G401 (cell line): ENCODE data around the gene NR3C2. TPM values are rescaled to one million over a fixed set of nuclear protein-coding genes. Genes with fewer than 3 reads are reported as not detected.

ENCODE experiments used
- DNase-seq: peaks from one replicate; pipeline ENCODE4 v3.0.0-alpha.2; 2015; ENCODE audit warnings: low spot score
- in situ Hi-C: cut with HindIII; loops from 2 replicates; pipeline ENCODE4 v1.10.0; 2016; ENCODE audit warnings: low sequenced_read_pairs, mixed read lengths
- total RNA-seq: library from RNA; depleted of rRNA; stranded (reverse); fragments of >200 nt; shearing (Covaris generic); gene quantifications from 2 replicates; pipeline ENCODE4 v1.2.3, GENCODE V29; 2014

The NR3C2 gene
- total RNA-seq, 1 experiment from 2014 or later: not detected

DNA sequence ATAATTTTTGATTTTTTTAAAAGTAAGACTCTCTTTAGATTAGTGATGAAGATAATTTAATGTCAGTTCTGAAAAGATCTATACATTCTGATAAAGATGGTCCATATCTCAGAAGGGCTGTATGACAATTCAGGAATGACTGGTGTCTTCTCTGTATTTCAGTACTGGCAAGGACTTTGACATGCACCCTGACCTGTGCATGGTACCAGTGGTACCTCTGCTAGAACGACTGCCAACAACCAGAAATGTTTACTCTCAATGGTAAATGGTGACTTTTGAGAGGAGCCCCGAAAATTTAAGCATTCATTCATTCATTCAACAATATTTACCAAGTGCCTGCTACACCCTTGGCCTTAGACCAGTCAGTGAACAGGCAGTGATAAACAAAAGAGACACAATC lies 4.8 kb downstream of the NR3C2 start:
- in situ Hi-C loops: no loop called here
- DNase-seq: no peak

- DNase-seq: no peak
- in situ Hi-C loops: no loop called here
These were observed 5.7 kb downstream of the NR3C2 start for GRCh38 chr4:148436512-148436911.

DNA sequence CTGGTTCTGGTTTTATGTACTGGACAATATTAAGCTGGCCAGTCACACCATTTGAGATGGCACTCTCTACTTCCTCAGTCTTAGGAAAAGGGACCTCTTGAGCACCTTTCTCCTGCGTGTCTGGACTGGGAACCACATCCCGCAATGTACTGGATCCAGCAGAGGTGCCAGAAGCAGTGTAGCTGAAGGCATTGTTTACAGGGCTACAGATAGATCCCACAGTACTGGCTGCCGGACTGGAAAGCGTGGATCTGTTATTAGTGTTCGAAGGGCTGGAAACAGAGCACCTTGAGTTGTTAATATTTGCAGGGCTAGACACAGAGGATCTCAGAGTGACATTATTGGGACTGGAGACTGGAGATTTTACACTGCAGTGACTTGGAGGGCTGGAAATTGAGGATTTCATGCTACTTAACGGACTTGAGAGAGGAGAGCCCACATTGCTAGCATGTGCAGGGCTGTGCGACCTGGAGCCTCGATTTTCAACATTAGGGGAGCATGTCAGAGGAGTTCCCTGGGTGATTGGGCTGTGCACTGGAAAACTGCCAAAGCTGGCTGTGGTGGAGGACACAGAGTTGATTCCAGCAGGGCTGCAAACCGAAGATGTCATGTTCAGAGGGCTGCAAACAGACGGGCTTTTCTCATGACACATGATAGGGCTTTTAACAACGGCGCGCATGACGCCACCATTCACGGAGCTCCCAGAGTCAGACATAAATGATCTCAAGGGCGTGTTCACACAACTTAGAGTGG lies 6.4 kb downstream of the NR3C2 start:
- in situ Hi-C loops: no loop called here

GRCh38 chr4:148434075-148434773 lies 8.0 kb downstream of the NR3C2 start:
- DNase-seq: no peak
- in situ Hi-C loops: no loop called here

More for the DNA sequence above, 6.4 kb downstream of the NR3C2 start:
- DNase-seq: peak; percentile 22

- in situ Hi-C loops: no loop called here
- DNase-seq: no peak
These were observed 10.8 kb downstream of the NR3C2 start for GRCh38 chr4:148431401-148431800.

GRCh38 chr4:148430854-148431253 lies 11.4 kb downstream of the NR3C2 start:
- DNase-seq: no peak
- in situ Hi-C loops: no loop called here

DNA sequence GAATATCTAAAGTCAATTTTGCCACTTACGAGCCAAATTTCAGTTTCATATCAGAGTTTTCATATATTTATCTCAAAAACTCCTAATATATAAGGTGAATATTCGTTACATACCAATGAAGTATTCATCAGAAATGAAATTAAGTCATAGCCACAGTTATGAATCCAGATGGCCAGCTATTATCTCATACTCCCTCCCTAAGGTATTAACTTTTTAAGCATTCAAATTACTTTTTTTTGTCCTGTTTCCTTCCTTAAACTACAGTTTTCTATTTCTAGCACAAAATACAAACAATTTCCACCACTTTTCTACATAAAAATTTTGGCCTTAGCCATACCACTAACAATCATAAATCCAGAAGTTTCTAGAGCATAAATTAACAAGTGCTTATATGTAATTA lies 13.0 kb downstream of the NR3C2 start:
- no peak for DNase-seq
- in situ Hi-C loops: no loop called here

GRCh38 chr4:148426643-148427042 lies 15.6 kb downstream of the NR3C2 start:
- no peak for DNase-seq
- in situ Hi-C loops: no loop called here

DNA sequence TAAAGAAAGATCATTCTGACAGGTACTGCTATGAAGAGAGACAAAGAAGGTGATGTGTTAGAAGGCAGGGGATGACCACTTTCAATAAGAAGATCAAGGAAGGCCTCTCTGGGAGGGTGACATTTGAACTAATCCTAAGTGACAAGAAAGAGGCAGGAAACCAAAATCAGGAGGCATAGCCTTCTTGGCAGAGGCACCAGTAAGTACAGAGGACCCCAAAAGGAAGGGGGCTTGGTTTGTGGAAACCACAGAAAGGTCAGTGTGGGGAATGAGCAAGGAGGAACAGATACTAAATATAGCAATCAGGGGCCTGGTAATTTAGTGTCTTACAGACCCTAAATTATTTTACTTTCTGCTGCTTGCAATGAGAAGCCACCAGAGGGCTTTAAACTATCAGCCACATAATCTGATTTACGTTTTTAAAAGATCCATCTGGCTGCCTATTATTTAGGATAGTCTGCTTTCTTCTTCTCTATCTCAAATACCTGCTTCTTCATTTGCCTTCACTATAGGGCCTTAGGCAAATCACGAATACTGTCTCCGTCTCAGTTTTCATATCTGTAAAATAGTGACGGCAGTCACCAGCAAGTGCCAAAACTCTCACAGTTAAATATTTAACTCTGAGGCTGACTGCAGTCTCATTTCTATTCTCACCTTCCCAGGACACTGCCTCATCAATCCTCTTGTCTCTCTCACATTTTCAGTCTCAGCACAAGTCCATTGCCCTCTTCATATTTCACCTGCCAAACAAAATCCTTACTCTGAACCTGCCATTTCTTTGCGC lies 16.7 kb downstream of the NR3C2 start:
- in situ Hi-C loops: no loop called here
- no peak for DNase-seq

GRCh38 chr4:148420397-148420796 lies 21.8 kb downstream of the NR3C2 start:
- in situ Hi-C loops: no loop called here
- DNase-seq: no peak

GRCh38 chr4:148415500-148415899 lies 26.7 kb downstream of the NR3C2 start:
- DNase-seq: peak; percentile 61
- in situ Hi-C loops: no loop called here

DNA sequence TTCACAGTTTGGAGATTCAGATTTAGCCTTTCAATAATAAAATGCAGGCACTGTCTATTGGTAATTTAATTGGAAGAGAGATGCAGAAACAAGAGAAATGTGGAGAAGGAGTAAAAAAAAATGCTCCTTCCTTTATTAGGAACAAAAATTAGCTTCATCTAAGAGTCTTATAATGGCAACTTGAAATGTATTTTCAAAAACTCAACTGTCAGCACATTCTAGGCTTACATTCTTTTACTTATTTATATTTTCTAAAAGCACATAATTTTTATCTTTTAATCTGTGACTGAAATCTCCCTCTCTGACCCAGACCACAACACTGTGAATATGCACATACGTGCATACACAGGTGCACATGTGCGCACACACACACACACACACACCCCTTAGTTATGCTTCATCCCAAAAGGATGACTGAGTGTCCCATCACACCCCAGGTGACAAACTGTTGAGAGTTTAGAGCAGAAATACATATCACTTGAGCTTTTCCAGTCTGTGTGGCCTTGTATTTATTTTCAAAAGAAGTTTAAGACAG lies 29.7 kb downstream of the NR3C2 start:
- in situ Hi-C loops: no loop called here
- DNase-seq: no peak

GRCh38 chr4:148405161-148405893 lies 36.9 kb downstream of the NR3C2 start:
- in situ Hi-C loops: no loop called here
- no peak for DNase-seq

DNA sequence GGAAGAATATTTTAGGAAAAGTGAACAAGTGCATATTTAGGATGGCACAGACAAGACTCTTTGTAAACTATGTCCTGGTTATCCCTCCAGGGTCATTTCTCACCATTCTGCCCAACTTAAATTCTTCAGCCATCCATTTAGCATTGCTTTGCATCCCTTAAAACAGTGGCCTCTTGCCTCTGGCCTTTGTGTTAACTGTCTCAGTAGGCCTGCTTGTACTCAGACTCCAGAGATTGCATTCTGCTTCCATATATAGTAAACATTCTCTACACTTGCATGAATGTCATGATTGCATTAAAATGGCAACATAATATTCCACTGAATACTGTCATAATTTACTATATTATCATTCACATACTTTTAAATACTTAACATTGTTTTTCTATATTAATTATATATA lies 43.2 kb downstream of the NR3C2 start:
- in situ Hi-C loops: no loop called here

DNA sequence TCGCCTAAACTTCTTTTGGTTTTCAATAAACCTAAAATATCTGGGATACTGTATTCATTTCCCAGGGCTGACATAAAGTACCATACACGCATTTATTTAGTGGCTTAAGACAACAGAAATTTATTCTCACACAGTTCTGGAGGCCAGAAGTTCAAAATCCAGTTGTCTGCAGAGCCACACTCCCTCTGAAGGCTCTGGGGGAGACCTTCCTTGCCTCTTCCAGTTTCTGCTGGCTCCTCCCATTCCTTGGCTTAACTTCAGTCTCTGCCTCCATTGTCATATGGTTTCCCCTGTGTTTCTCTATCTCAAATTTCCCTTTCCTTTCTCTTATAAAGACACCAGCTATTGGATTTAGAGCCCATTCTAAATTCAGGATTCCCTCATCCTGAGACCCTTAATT lies 44.4 kb downstream of the NR3C2 start:
- no peak for DNase-seq
- in situ Hi-C loops: no loop called here

More for the DNA sequence above, 43.2 kb downstream of the NR3C2 start:
- DNase-seq: no peak

DNA sequence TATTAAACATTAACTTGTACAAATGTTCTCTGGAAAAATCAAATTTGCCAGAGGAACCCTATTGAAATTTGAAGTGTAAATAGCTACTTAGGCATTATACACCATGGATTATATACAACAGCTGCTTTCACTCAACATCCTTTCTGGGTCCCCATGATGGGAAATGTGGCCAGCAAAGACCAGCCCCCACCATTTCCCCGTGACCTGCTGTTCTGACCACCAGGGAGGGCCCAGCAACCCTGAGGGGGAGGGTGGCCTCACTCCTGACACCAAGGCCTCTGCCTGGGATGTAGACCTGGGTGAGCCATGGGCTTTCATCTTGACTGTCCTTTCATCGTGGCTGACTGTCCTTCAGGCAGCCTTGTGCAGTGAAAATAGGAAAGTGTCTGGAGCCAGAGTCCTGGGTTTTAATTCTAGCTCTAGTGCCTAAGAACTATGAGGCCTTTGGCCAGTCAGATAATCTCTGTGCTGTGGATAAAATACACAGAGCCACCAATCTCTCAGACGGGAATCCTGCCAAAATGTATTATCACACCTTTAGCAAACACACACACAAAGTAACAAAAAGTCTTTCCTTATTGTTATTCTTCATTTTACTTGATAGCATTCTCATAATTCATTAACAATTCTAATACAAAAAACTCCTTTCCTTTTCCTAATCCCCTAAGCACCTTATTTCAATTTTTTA lies 45.1 kb downstream of the NR3C2 start:
- DNase-seq: no peak
- in situ Hi-C loops: no loop called here

GRCh38 chr4:148395771-148396170 lies 46.4 kb downstream of the NR3C2 start:
- in situ Hi-C loops: no loop called here
- DNase-seq: no peak

DNA sequence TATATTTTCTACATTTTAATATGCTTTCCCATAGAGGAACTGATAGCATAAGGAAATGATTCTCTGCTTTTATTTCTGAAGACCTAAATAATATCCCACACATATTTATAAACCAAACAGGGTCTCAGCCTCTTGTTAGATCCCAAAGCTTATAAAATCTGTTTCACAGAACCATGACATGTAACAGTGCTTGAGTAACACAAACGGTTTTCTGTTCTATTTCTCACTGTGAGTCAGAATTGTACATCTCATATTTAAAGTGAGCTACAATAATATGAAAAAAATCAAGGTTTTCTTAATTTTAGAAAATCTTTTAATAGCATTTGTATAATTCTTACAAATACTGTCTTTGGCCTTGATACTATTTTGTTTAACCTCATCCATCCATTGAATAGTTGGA lies 51.2 kb downstream of the NR3C2 start:
- in situ Hi-C loops: no loop called here
- no peak for DNase-seq

GRCh38 chr4:148390311-148390710 lies 51.9 kb downstream of the NR3C2 start:
- in situ Hi-C loops: no loop called here

More at GRCh38 chr4:148390311-148390710, 51.9 kb downstream of the NR3C2 start:
- DNase-seq: no peak
